DOHH2 (cell line): ENCODE data around the gene APOBEC2.
"Not testable (repeated sequence)": the region's sequence is repeated elsewhere in the genome, so short reads cannot be mapped to it uniquely, and the experiment has no call there.

Experiments
- H3F3A ChIP-seq: fragments of 200-600 bp; sonication (generic), shearing (Covaris generic); 2 replicates; pipeline ENCODE4 v1.6.0; 2016; ENCODE audit warnings: antibody characterized with exemption, mild to moderate bottlenecking; ENCODE audit not compliant: control insufficient read depth, insufficient read depth
- H3K27ac ChIP-seq: fragments of 200-600 bp; sonication (generic); 2 replicates; pipeline ENCODE4 v1.5.1; 2014; ENCODE audit warnings: low read depth, mild to moderate bottlenecking, low read length, moderate library complexity
- H3K27me3 ChIP-seq: fragments of 200-600 bp; sonication (generic); 2 replicates; pipeline ENCODE4 v1.6.1; 2014; ENCODE audit warnings: mild to moderate bottlenecking, low read length, mixed read lengths; ENCODE audit not compliant: control insufficient read depth
- H3K36me3 ChIP-seq: fragments of 200-600 bp; sonication (generic); 2 replicates; pipeline ENCODE4 v1.6.1; 2014; ENCODE audit warnings: mild to moderate bottlenecking, low read length, moderate library complexity, mixed read lengths; ENCODE audit not compliant: control insufficient read depth
- H3K4me1 ChIP-seq: fragments of 200-600 bp; sonication (generic); 2 replicates; pipeline ENCODE4 v1.6.1; 2014; ENCODE audit warnings: mild to moderate bottlenecking, low read length, mixed read lengths; ENCODE audit not compliant: control insufficient read depth
- H3K4me2 ChIP-seq: fragments of 200-600 bp; sonication (generic); 2 replicates; pipeline ENCODE4 v1.6.0; 2014; ENCODE audit warnings: mild to moderate bottlenecking, low read length, moderate library complexity
- H3K4me3 ChIP-seq: fragments of 200-600 bp; sonication (generic); 2 replicates; pipeline ENCODE4 v1.5.1; 2014; ENCODE audit warnings: mild to moderate bottlenecking, low read length, mixed read lengths
- H3K79me2 ChIP-seq: fragments of 200-600 bp; sonication (generic); 2 replicates; pipeline ENCODE4 v1.6.1; 2014; ENCODE audit warnings: mild to moderate bottlenecking, low read length, mixed read lengths; ENCODE audit not compliant: control insufficient read depth
- H3K9me2 ChIP-seq: fragments of 200-600 bp; sonication (generic); replicated peaks from 2 replicates; pipeline ENCODE4 v1.6.1; 2014; ENCODE audit warnings: mild to moderate bottlenecking, low read length, mixed read lengths; ENCODE audit not compliant: control insufficient read depth
- H3K9me3 ChIP-seq: fragments of 200-600 bp; sonication (generic); 2 replicates; pipeline ENCODE4 v1.6.1; 2014; ENCODE audit warnings: antibody characterized with exemption, low read length, mixed read lengths; ENCODE audit not compliant: control insufficient read depth, insufficient read depth
- H4K20me1 ChIP-seq: fragments of 200-600 bp; sonication (generic); 2 replicates; pipeline ENCODE4 v1.6.0; 2014; ENCODE audit warnings: low read depth, mild to moderate bottlenecking, antibody characterized with exemption, low read length, moderate library complexity; ENCODE audit not compliant: control insufficient read depth, insufficient read depth
- EZH2phosphoT487 ChIP-seq: fragments of 200-600 bp; sonication (generic); IDR thresholded peaks from 2 replicates; pipeline ENCODE4 v1.6.1; 2017; ENCODE audit warnings: borderline replicate concordance, mild to moderate bottlenecking, antibody characterized with exemption, low read length, moderate library complexity, mixed read lengths
- TF ChIP-seq, protein P1 (sequence below): fragments of 200-600 bp; sonication (generic); IDR thresholded peaks from one replicate; pipeline ENCODE4 v1.5.1; 2014; ENCODE audit warnings: antibody characterized with exemption, mild to moderate bottlenecking, low read depth, low read length; ENCODE audit not compliant: poor library complexity, severe bottlenecking

Gene APOBEC2

GRCh38 chr6:41014780-41015179 is 38.2 kb upstream of the APOBEC2 start:
- H3K79me2 ChIP-seq = no peaks in the 10 kb centered on the region
- H3K36me3 ChIP-seq = no peaks in the 10 kb centered on the region
- no peaks in the 10 kb centered on the region for H3F3A ChIP-seq
- H3K4me2 ChIP-seq = no peak overlapping the region
- H3K4me3 ChIP-seq = no peak overlapping the region
- TF ChIP-seq, protein P1, sequence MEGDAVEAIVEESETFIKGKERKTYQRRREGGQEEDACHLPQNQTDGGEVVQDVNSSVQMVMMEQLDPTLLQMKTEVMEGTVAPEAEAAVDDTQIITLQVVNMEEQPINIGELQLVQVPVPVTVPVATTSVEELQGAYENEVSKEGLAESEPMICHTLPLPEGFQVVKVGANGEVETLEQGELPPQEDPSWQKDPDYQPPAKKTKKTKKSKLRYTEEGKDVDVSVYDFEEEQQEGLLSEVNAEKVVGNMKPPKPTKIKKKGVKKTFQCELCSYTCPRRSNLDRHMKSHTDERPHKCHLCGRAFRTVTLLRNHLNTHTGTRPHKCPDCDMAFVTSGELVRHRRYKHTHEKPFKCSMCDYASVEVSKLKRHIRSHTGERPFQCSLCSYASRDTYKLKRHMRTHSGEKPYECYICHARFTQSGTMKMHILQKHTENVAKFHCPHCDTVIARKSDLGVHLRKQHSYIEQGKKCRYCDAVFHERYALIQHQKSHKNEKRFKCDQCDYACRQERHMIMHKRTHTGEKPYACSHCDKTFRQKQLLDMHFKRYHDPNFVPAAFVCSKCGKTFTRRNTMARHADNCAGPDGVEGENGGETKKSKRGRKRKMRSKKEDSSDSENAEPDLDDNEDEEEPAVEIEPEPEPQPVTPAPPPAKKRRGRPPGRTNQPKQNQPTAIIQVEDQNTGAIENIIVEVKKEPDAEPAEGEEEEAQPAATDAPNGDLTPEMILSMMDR = no peak
- no peak for TF ChIP-seq EZH2phosphoT487
- H3K9me3 ChIP-seq = no peaks in the 10 kb centered on the region
- no peaks in the 10 kb centered on the region for H3K4me1 ChIP-seq
- peaks cover 8% of the 10 kb centered on the region for H3K27me3 ChIP-seq
- H4K20me1 ChIP-seq = no peaks in the 10 kb centered on the region
- H3K9me2 ChIP-seq = no peaks in the 10 kb centered on the region
- H3K27ac ChIP-seq = no peak overlapping the region

DNA sequence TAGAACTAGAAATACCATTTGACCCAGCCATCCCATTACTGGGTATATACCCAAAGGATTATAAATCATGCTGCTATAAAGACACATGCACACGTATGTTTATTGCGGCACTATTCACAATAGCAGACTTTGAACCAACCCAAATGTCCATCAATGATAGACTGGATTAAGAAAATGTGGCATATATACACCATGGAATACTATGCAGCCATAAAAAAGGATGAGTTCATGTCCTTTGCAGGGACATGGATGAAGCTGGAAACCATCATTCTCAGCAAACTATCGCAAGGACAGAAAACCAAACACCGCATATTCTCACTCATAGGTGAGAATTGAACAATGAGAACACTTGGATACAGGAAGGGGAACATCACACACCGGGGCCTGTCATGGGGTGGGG is 37.1 kb upstream of the APOBEC2 start:
- H3F3A ChIP-seq, H3K79me2 ChIP-seq, H3K9me3 ChIP-seq, H3K9me2 ChIP-seq, H3K27me3 ChIP-seq, H3K4me3 ChIP-seq, H3K4me2 ChIP-seq, H4K20me1 ChIP-seq, H3K36me3 ChIP-seq, H3K27ac ChIP-seq, H3K4me1 ChIP-seq: not testable (repeated sequence)

- no peaks in the 10 kb centered on the region for H4K20me1 ChIP-seq
- H3K27ac ChIP-seq = no peak overlapping the region
- H3K27me3 ChIP-seq = no peaks in the 10 kb centered on the region
- H3K79me2 ChIP-seq = no peaks in the 10 kb centered on the region
- H3K36me3 ChIP-seq = no peaks in the 10 kb centered on the region
- H3K4me2 ChIP-seq = no peak overlapping the region
- TF ChIP-seq, protein P1 = no peak
- TF ChIP-seq EZH2phosphoT487 = no peak
- no peaks in the 10 kb centered on the region for H3K4me1 ChIP-seq
- H3K9me2 ChIP-seq = no peaks in the 10 kb centered on the region
- H3K9me3 ChIP-seq = no peaks in the 10 kb centered on the region
- no peak overlapping the region for H3K4me3 ChIP-seq
- no peaks in the 10 kb centered on the region for H3F3A ChIP-seq
Measured at GRCh38 chr6:41017663-41018062, 35.3 kb upstream of the APOBEC2 start.

DNA sequence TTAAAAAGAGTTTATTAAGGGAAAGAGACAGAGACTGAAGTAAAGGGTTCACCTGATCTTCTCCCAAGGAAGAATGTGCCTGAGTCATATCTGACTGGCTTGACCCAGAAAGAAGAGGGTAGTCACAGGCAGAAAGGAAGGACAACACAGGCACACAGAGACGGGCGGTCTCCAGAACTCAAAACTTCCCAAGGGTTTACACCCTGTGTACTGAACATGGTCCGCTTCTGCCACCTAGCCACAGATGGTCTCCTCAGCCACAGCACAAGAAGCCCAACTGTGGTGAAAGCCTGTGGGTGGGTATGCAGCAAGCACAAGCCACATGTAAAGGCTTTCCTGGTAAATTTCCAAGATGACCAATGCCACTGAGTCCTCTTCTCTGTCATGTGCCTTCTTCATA is 31.2 kb upstream of the APOBEC2 start:
- Histone ChIP-seq H3K4me2 (no peak overlapping the region), H3K36me3 (no peaks in the 10 kb centered on the region), H3K79me2 (no peaks in the 10 kb centered on the region), H3K9me2 (no peaks in the 10 kb centered on the region), H3K4me3 (no peak overlapping the region), H3K4me1 (peaks cover 3% of the 10 kb centered on the region), H3K27ac (no peak overlapping the region), H3K9me3 (no peaks in the 10 kb centered on the region), H3F3A (no peaks in the 10 kb centered on the region), H4K20me1 (no peaks in the 10 kb centered on the region), H3K27me3 (no peaks in the 10 kb centered on the region)
- no peak for TF ChIP-seq EZH2phosphoT487
- TF ChIP-seq, protein P1 = no peak
